Activated T-cell treated with anti-CD3 and anti-CD28 coated beads, Interleukin-2, amount 50 U/mL, for 48 hours (primary cell): ENCODE measurements around the gene SLC7A9.
"Not testable (repeated sequence)": the region's sequence is repeated elsewhere in the genome, so short reads cannot be mapped to it uniquely, and the experiment has no call there.

Experiments used
- DNase-seq, 2 experiments: peaks; one replicate each; pipeline ENCODE4 v3.0.0-alpha.2; 2020

Gene SLC7A9

DNA sequence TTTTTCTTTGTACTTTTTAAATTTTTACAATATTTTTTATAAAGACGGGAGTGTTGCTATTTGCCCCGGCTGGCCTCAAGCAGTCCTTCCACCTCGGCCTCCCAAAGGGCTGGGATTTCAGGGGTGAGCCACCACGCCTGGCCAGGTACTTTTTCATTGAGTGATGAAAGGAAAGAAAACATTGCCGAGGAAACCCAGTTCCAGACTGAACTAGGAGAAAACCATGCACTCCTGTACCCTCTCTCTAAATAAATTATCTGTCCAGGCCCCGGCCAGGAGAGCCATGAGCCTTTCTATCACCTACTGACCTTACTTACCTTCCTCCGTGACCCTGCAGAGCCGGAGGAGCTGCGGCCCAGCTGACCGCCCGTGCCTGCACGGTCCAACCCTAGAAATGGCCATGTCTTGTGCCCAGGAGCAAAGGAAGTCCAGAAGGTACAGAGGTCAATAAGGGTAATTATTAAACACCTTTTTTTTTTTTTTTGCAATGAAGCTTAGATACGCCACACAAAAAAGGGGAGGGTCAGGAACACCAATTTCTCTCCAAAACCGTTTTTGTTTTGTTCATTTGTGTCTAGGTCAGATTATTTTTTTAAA, at the start of gene SLC7A9:
SLC7A9 (minus strand) TSS at position 399 of the 597 bp plus-strand sequence. CDS start 1,233 bp downstream, outside the sequence.
- DNase-seq: no peak

DNA sequence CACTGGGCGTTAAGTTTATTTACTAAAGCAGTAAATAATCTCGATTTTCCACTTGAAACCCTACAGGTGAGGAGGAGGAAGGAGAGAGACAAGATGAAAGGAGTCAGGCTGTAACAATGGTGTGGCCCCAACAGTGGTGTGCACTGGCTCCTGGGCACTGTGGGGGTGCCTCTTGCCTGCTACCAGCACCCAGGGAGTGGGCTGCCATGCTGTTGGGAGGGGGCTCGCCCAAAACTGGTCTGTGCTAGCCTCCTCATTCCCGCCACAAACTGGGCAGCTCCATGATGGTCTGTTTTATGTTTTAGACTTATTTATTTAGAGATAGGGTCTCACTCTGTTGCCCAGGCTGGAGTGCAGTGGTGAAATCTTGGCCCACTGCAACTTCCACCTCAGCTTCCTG, 49.8 kb upstream of the SLC7A9 start:
- no peak for DNase-seq

DNA sequence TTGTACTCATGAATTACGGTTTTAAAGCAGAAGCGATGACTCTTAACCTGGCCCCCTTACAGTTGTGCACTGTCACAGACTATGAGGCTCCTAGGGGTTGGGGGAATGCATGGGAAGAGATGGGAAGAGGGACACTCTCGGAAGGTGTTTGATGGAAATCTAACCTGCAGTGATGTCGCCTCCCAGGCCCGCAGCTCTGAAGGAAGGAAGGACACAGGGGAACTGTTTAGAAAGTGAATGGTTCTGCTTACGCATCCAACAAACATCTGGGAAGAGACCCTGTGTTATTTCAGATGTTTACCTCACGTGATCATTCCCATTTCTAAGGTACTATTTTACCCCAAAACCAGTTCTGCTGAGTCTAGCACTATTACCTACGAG, 48.0 kb upstream of the SLC7A9 start:
- DNase-seq: no peak

DNA sequence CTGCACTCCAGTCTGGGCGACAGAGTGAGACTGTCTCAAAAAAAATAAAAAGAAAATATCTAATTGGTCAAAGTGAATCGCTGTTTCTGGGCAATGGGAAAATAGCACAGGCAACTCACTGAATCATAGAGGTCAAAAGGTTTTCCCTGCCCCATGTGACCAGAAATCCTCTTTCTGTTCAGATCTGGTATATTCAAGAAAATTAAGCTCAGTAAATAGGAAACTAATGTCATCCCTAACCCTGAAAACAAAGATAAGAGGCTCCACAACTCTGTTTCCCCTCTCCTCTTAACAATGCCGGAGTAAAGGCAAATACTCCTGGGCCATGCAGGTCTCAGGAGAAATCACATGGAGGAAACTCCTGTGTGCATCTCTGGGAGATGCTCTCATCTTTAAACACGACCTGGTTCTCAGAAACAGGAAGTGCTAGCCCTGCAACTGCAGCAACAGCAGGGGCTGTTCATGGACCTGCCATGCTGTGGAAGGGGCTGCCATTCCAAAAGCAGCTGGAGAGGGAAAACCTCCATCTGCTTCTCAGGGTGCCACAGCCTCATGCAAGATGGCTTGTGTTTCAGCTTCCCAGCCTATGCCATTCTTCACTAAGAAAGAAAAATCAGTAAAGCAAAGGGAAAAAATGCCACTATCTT, 47.5 kb upstream of the SLC7A9 start:
- no peak for DNase-seq

DNA sequence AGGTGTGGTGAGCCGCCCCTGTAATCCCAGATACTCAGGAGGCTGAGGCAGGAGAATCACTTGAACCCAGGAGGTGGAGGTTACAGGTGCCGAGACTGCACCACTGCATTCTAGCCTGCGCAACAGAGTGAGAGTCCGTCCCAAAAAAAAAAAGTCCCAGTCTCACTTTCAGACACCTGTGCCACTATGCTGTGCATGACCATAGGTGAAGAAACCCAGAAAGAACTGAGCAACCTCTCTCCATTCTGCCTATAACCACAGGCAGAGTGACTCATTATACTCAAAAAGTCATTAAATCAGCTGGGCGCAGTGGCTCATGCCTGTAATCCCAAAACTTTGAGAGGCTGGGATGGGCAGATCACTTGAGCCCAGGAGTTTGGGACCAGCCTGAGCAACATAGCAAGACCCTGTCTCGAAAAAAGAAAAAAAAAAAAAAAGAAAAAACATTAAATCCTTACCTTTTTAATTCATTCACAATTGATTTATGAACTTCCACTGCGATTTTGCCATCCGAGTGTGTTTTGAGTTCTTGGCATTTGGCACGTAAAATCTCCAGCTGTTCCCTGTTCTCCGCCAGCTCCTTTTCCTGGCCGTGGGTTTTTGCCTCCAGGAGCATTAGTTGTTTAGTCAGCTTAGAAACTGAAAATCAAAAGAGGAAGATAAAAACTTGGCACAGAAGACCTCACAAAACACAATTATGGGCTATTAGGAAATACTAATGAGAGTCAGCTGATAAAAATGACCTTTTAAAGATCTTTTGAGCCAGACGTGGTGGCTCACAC, 45.5 kb upstream of the SLC7A9 start:
- DNase-seq: no peak

DNA sequence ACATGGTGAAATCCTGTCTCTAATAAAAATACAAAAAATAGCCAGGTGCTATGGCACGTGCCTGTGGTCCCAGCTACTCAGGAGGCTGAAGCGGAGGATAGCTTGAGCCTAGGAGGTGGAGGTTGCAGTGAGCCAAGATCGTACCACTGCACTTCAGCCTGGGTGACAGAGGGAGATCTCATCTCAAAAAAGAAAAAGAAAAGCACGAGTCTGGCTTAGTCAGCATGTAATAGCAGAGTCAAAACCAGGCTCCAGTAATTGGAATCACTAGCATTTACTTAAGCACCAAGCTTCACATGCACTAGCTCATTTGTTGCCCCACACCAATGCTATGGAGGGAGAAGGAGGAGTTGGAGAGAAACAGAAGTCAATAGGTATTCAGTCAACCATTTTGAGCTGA, 41.9 kb upstream of the SLC7A9 start:
- DNase-seq: no peak

DNA sequence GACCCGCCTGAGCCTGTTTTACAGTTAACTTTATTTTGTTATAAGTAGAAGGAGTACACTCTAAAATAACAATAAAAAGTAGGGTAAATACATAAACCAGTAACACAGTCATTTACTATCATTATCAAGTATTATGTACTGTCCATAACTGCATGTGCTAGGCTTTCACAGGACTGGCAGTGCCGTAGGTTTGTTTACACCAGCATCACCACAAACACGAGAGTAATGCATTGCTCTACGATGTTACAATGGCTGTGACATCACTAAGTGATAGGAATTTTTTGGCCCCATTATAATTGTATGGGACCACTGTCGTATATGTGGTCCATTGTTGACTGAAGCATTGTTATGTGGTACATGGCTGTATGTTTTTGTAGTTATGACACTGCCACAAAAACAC, 41.3 kb upstream of the SLC7A9 start:
- DNase-seq: no peak

DNA sequence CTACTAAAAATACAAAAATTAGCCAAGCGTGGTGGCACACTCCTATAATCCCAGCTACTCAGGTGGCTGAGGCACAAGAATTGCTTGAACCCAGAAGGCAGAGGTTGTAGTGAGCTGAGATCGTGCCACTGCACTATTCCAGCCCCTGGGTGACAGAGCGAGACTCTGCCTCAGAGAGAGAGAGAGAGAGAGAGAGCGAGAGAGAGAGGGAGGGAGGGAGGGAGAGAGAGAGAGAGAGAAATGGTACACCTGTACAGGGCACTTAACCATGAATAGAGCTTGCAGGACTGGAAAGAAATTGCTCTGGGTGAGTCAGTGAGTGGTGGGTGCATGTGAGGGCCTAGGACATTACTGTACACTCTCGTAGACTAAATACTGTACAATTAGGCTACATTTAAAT, 40.5 kb upstream of the SLC7A9 start:
- DNase-seq: no peak

DNA sequence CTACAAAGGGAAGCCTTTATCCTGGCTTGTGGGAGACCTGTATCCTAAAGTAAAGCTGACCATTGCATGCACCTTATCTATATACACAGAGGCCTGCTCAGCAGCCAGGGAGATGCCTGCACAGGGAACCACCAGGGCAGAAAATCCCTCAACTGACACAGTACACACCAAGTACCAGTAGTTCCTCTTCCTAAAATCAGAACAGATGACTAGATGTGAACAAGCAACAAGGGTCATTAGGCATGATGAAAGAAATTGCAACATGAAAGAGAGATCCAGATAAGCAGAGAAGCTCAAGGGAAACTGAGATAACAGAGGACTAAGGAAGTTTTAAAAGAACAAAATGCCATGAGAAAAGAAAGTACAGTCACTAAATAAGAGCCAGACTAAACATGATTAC, 39.7 kb upstream of the SLC7A9 start:
- DNase-seq: no peak

DNA sequence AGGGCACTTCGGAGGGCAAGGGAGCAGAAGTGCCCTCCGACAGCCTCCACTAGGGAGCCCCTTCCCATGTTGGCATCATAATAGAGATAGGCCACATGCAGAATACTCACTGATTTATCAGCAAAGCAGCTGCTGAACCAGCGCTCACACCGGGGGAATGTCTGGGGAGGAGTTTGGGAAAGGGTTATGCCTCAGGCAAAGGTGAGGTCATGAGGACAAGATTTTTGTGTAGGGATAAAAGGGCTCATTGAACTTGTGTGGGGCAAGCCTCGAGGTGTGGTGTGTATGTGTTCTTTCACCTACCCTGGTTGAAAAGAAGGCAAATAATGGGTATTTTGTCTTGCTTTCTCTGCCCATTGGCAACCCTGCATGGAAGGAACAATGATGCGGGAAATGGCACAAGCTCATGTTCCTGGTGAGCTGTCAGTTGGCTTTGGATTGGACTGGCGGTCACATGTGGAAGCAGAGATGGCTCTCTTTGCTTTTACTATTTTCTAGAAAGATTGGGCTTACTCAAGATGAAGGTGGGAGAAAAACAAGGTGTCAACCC, 39.1 kb upstream of the SLC7A9 start:
- DNase-seq: no peak

DNA sequence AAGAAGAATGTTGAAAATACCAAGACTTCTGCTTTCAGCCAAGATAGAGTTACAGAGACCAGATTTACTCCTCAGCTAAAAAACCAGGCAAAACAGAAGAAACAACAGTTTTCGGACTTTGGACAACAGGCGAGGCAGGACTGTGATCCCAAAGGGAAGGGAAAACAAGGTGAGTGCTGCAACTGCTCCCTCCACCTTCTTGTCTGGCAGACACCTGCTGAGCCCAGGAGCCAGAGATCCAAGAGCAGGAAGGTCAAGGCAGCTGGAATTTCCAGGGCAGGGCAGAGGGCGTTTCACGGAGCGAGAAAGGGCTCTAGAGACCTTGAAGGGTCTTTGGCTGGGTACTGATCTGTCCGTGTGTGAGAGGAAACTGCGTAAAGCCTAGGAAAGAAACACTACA, 32.9 kb upstream of the SLC7A9 start:
- no peak for DNase-seq

DNA sequence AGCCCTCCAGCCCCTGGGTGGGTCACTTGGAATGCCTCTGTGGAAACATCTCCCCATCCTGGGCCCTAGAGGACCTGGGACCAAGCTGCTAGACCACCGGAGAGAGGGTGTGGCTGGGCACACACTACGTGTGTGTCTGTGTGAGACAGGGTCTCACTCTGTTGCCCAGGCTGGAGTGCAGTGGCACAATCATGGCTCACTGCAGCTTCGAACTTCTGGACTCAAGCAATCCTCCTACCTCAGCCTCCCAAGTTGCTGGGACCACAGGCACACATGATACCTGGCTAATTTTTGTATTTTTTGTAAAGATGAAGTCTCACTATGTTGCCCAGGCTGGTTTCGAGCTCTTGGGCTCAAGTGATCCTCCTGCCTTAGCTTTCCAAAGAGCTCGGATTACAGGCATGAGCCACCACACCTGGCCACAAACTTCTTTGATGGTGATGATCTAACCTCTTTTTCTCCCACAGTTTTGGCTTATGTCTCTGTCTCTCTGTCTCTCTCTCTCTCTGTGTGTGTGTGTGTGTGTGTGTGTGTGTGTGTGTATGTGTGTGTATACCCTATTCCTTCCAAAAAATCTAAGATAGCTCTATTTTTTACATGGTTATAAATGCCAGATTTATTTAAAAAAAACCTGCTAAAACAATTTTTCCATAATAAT, 32.1 kb upstream of the SLC7A9 start:
- no peak for DNase-seq

DNA sequence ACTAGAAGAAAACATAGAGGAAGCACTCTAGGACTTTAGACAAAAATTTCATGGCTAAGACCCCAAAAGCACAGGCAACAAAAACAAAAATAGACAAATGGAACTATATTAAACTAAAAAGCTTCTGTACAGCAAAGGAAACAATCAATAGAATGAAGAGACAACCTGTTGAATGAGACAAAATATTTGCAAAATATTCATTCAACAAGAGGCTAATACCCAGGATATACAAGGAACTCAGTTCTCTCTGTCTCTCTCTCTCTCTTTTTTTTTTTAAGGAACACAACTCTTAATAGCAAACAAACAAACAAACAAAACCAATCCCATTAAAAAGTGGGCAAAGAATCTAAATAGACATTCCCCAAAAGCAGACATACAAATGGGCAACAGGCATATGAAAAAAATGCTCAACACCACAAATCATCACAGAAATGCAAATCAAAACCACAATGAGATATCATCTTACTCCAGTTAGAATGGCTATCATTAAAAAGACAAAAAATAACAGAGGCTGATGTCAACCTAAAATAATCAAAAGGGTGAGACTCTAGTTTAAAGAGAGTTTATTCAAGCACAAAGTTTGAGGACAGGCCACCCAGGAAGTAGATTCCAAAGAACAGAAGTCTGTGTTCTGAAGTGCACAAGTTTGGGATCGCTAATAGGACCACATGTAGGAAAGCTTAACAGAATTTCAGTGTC, 27.1 kb upstream of the SLC7A9 start:
- DNase-seq: no peak

DNA sequence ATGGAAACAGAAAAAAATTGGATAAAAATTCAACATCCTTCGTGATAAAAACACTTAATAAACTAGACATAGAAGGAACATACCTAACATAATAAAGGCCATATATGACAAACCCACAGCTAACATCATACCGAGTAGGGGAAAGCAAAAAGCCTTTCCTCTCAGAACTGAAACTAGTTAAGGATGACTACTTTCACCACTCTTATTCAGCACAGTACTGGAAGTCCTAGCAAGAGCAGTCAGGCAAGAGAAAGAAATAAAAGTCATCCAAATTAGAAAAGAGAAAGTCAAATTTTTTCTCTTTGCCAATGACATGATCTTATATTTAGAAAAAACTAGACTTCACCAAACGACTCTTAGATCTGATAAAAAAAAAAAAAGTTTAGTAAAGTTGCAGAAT, 25.8 kb upstream of the SLC7A9 start:
- DNase-seq: no peak

DNA sequence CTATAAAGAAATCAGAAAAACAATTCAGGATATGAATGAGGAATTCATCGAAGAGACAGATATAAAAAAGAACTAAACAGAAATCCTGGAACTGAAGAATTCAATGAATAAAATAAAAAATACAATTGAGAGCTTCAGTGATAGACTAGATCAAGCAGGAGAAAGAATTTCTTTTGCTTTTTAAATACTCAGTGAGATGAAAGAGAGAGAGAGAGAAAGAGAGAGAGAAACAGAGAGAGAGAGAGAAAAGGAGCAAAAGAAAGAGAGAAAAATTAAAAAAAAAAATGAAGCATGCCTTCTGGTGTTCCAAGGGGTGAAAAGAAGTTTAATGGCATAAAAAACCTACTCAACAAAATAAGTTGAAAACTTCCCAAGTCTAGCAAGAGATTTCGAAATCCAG, 22.0 kb upstream of the SLC7A9 start:
- no peak for DNase-seq

DNA sequence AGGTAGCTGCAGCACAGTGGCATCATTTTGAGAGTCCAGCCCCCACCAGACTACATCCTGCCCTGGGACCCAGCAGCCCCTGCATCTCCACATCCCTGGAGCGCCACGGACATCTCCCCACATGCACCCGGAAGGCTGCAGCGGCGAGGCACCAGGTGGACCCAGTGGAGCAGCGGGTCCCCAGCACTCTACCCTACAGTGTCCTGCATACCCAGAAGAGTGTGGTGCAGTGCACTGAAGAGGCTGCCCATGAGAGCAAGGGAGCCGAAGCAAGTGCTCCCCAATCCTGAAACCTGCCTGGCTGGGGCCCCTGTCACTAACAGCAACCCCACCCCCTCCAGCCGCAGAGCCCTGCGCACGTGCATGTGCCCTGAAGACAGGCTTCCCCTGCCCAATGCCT, 21.3 kb upstream of the SLC7A9 start:
- no peak for DNase-seq

DNA sequence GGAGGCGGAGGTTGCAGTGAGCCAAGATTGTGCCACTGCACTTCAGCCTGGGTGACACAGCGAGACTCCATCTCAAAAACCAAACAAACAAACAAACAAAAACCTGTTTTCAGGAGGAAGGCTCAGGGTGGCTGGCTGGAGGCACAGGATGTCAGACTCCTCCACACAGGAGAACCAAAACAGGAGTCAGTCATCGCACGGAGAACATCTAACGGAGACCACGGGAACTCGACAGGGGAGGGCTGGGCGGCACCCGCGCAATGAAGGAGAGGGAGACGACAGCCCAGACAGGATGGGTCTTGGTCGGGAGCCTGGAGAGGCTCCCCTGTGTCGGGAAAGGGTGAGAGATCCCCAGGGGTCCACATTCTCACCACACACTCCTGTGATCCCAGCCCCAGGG, 20.8 kb upstream of the SLC7A9 start:
- DNase-seq: no peak

DNA sequence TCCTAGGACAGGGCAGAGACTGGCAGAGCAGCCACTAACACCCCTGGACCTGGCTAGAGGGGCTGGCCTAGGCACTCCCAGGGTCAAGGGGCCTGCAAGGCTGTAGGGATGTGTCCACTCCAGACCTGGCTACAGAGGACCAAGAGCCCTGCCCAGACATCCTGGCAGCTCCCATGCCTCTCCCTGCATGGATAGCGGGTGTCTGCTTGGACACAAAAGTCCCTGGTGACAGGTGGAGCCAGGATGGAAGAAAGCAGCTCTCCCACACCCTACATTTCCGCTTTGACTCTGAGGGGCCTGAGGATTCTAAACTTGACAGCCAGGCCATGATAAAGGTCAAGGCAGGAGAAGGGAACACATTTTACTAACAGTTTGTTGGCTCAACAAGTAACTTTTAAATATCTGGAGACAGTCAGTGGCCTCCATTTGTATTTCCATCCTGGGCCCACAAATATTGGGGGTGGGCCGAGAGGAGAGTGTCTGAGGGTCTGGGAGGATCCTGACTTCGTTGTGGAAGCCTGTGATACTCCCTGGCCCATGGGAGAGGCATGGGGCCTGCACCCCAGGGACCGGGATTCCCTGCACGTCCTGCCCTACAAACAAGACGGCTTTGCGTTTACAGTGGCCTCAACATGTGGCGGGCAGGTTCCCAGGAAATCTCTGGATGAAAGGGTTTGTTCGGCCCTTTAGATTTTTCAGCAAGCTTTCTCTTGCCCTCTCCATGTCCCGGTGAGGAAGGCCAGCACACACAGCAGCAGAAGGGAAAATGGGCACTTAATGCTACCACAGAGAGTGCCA, 19.8 kb upstream of the SLC7A9 start:
- no peak for DNase-seq

DNA sequence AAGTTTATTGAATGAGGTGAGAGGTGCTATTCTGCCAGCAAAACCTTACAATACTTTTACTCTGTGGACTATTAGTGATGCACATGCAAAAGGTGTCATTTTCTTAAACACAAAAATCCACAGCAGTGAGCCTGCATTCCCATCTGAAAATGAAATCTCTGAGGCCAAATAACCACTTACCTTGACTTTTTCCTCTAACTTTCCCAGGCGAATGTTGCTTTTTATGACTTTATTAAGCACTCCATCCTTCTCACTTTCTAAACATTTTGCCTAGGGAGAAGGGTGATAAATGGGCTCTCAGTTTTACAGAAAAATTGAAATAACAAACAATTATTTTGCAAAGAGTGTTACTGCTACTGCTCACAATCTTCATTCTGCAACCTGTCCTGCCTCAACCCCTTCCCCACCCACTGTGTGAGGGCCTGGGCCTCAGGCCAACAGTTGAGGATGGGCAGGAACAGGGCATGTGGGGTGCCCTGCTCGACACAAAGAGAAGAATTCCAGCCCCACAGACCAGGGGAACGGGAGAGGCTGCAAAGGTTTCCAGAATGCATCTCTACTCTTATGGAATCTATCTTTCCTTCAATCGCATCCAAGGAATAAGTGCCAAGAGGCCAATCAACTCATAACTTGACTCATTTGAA, 18.1 kb upstream of the SLC7A9 start:
- DNase-seq: no peak

DNA sequence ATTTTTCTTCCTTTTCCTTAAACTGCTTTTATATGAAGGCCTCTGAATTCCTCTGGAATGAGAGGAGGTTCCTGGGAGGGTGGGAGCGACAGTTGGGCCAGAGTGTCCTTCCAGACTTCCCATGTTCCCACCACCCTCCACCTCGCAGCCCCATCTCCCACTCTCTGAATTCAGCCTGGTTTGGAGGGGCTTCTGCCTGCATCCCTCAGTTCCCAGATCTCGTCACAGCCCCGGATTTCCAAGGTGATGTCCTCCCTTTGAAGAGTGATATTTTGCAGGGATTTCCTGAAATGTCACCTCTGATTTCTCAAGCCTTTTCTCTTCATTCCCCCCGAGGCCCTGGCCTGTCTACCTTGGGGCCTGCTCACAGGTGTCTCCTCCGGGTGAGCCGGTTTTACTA, 16.7 kb upstream of the SLC7A9 start:
- no peak for DNase-seq

DNA sequence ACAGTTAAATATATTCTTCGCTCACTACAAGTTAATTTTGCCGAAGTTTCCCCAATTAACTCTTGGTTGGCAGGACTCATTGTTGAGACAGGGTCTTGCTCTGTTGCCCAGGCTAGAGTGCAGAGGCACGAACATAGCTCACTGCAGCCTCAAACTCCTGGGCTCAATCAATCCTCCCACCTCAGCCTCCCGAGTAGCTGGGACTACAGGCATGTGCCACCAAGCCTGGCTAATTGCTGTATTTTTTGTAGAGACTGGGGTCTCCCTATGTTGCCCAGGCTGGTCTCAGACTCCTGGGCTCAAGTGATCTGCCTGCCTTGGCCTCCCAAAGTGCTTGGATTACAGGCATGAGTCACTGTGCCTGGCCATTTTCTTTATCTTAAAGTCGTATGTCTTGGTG, 15.7 kb upstream of the SLC7A9 start:
- not testable (repeated sequence) for DNase-seq

DNA sequence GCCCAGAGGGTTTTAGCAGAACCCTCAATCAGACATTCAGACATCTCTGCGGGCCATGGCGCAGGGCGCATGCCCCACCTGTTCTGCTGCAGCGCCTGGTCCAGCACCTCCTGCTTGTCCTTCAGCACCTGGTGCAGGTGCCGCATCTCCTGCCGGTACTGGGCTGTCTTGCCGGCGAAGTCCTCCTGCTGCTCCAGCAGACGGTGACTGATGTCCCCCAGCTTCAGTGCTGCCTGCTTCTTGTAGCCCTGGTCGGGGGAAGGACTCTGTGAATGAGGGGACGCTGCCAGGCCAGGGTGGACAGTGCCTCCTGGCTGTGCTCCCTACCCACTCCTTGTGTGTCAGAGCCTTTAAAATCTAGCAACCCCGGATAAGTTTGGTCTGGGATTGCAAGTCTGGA, 12.2 kb upstream of the SLC7A9 start:
- DNase-seq: no peak
